ENCODE data around the gene ABCA7. TPM values are rescaled to one million over a fixed set of nuclear protein-coding genes. Genes with fewer than 3 reads are reported as not detected.
A peak's percentile ranks its signal among the peaks of the same experiment; 100 is the strongest.

Gene ABCA7
- total RNA-seq, 1 donor from 2014 or later: 16.3 TPM

DNA sequence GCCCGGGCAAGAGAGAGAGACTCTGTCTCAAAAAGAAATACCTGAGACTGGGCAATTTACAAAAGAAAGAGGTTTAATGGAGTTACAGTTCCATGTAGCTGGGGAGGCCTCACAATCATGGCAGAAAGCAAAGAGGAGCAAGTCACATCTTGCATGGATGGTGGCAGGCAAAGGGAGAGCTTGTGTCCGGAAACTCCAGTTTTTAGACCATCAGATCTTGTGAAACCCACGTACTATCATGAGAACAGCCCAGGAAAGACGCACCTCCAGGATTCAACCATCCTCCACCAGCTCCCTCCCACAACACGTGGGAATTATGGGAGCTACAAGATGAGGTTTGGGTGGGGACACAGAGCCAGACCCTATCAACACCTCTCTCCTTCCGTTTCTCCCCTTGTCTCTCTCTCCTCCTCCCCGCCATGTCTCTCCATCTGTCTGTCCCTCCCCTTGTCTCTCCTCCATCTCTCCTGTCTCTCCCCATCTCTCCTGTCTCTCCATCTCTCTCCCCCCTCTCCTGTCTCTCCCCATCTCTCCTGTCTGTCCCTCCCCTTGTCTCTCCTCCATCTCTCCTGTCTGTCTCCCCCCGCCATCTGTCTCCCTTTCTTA is 45.2 kb downstream of the ABCA7 start:
- Mint-ChIP-seq H3K27ac (ENCODE audit: unreplicated experiment) (no peak overlapping the region), H3K9me3 (ENCODE audit: unreplicated experiment) (no peaks in the 10 kb centered on the region), H3K4me1 (ENCODE audit: unreplicated experiment) (no peaks in the 10 kb centered on the region), H3K4me3 (ENCODE audit: unreplicated experiment) (no peak overlapping the region), H3K36me3 (ENCODE audit: low read depth, unreplicated experiment) (peaks cover 8% of the 10 kb centered on the region), H3K27me3 (ENCODE audit: unreplicated experiment) (peaks cover 16% of the 10 kb centered on the region)
- DNase-seq (ENCODE audit: low spot score): no peak
- TF ChIP-seq, protein P1, sequence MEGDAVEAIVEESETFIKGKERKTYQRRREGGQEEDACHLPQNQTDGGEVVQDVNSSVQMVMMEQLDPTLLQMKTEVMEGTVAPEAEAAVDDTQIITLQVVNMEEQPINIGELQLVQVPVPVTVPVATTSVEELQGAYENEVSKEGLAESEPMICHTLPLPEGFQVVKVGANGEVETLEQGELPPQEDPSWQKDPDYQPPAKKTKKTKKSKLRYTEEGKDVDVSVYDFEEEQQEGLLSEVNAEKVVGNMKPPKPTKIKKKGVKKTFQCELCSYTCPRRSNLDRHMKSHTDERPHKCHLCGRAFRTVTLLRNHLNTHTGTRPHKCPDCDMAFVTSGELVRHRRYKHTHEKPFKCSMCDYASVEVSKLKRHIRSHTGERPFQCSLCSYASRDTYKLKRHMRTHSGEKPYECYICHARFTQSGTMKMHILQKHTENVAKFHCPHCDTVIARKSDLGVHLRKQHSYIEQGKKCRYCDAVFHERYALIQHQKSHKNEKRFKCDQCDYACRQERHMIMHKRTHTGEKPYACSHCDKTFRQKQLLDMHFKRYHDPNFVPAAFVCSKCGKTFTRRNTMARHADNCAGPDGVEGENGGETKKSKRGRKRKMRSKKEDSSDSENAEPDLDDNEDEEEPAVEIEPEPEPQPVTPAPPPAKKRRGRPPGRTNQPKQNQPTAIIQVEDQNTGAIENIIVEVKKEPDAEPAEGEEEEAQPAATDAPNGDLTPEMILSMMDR (IDR thresholded peaks at IDR 0.05; ENCODE audit: unreplicated experiment): no peak

- Mint-ChIP-seq H3K27ac (ENCODE audit: unreplicated experiment) (no peak overlapping the region), H3K4me1 (ENCODE audit: unreplicated experiment) (no peaks in the 10 kb centered on the region)
These were observed 46.0 kb downstream of the ABCA7 start for GRCh38 chr19:1085676-1086442.

DNA sequence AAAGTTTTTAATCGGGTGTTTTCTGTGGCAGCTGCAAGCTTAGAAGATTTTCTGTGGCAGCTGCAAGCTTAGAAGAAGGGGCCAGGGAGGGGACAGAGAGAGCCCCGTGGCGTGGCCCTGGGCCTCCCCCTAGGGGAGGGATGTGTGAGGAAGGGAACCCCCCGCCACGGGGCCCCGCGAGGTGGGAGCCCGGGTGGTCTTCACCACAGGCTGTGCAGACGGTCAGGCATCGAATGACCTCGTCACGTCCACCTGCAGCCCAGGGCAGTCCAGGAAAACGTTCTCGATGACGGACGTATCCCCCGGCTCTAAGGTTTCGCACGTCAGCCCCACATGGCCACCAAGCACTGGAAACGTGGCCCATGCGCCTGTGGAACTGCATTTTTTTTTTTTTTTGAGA is 46.7 kb downstream of the ABCA7 start:
- H3K27ac Mint-ChIP-seq (ENCODE audit: unreplicated experiment): no peak overlapping the region
- no peaks in the 10 kb centered on the region for H3K9me3 Mint-ChIP-seq (ENCODE audit: unreplicated experiment)

More at GRCh38 chr19:1085676-1086442, 46.0 kb downstream of the ABCA7 start:
- Mint-ChIP-seq H3K36me3 (ENCODE audit: low read depth, unreplicated experiment) (peaks cover 8% of the 10 kb centered on the region), H3K4me3 (ENCODE audit: unreplicated experiment) (no peak overlapping the region), H3K9me3 (ENCODE audit: unreplicated experiment) (no peaks in the 10 kb centered on the region), H3K27me3 (ENCODE audit: unreplicated experiment) (peaks cover 16% of the 10 kb centered on the region)
- DNase-seq (ENCODE audit: low spot score): no peak
- TF ChIP-seq, protein P1 (IDR thresholded peaks at IDR 0.05; ENCODE audit: unreplicated experiment): no peak

GRCh38 chr19:1087813-1088415 is 48.0 kb downstream of the ABCA7 start:
- no peak overlapping the region for H3K27ac Mint-ChIP-seq (ENCODE audit: unreplicated experiment)
- H3K4me3 Mint-ChIP-seq (ENCODE audit: unreplicated experiment): peak overlapping the region; percentile 26
- H3K4me1 Mint-ChIP-seq (ENCODE audit: unreplicated experiment): no peaks in the 10 kb centered on the region
- H3K36me3 Mint-ChIP-seq (ENCODE audit: low read depth, unreplicated experiment): peaks cover 8% of the 10 kb centered on the region
- TF ChIP-seq, protein P1 (IDR thresholded peaks at IDR 0.05; ENCODE audit: unreplicated experiment): no peak
- H3K27me3 Mint-ChIP-seq (ENCODE audit: unreplicated experiment): peaks cover 12% of the 10 kb centered on the region
- DNase-seq (ENCODE audit: low spot score): no peak
- no peaks in the 10 kb centered on the region for H3K9me3 Mint-ChIP-seq (ENCODE audit: unreplicated experiment)

More for the DNA sequence above, 46.7 kb downstream of the ABCA7 start:
- peaks cover 16% of the 10 kb centered on the region for H3K27me3 Mint-ChIP-seq (ENCODE audit: unreplicated experiment)
- peaks cover 8% of the 10 kb centered on the region for H3K36me3 Mint-ChIP-seq (ENCODE audit: low read depth, unreplicated experiment)
- DNase-seq (ENCODE audit: low spot score): no peak
- TF ChIP-seq, protein P1 (IDR thresholded peaks at IDR 0.05; ENCODE audit: unreplicated experiment): no peak
- no peak overlapping the region for H3K4me3 Mint-ChIP-seq (ENCODE audit: unreplicated experiment)
- H3K4me1 Mint-ChIP-seq (ENCODE audit: unreplicated experiment): no peaks in the 10 kb centered on the region

Measured in endothelial cell (in vitro differentiated cells).